ENCODE data around the gene GALNTL6.

GALNTL6 gene

DNA sequence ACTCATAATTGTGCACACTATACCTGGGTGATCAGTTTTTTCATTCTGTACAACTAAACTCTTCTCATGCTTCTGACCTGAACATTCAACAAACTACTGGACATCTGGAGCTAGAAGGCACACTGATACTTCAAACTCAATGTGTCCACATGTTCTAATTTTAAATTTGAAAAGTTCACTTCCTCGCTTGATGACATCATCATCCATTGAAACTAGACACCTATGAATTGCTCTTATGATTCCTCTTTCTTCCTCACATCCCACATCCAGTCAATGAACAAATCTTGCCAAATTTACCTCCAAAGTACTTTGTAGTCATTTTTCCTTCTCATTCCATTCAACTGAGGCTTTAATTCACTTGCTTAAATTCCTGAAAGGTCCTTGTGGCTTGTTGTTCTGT is 549.4 kb downstream of the GALNTL6 start:
- no peaks in the 10 kb centered on the region for H3K4me1 ChIP-seq (ENCODE audit: insufficient read depth, low read length, poor library complexity, severe bottlenecking)
- H2AFZ ChIP-seq (ENCODE audit: low read length), result no peak overlapping the region
- H3K9ac ChIP-seq (ENCODE audit: low read depth, low read length, poor library complexity, severe bottlenecking), result no peak overlapping the region
- no peaks in the 10 kb centered on the region for H4K20me1 ChIP-seq (ENCODE audit: insufficient read depth, low read length, poor library complexity, severe bottlenecking)
- H3K9me2 ChIP-seq (replicated peaks; ENCODE audit: low read depth, low read length), result no peaks in the 10 kb centered on the region
- no peak overlapping the region for H3K4me2 ChIP-seq (ENCODE audit: low read depth, low read length, poor library complexity, severe bottlenecking)
- H3F3A ChIP-seq (ENCODE audit: low read depth), result no peaks in the 10 kb centered on the region
- H3K9me3 ChIP-seq (ENCODE audit: insufficient read depth, low read depth, low read length), result no peaks in the 10 kb centered on the region
- no peaks in the 10 kb centered on the region for H3K79me2 ChIP-seq (ENCODE audit: insufficient read depth, low read length)
- TF ChIP-seq EZH2phosphoT487 (IDR thresholded peaks at IDR 0.05; ENCODE audit: borderline replicate concordance), result no peak
- no peaks in the 10 kb centered on the region for H3K27me3 ChIP-seq (ENCODE audit: insufficient read depth, low read length, poor library complexity, severe bottlenecking)
- no peak overlapping the region for H3K4me3 ChIP-seq (ENCODE audit: low read length, poor library complexity, severe bottlenecking)
- H3K36me3 ChIP-seq (ENCODE audit: insufficient read depth, low read length), result no peaks in the 10 kb centered on the region

DNA sequence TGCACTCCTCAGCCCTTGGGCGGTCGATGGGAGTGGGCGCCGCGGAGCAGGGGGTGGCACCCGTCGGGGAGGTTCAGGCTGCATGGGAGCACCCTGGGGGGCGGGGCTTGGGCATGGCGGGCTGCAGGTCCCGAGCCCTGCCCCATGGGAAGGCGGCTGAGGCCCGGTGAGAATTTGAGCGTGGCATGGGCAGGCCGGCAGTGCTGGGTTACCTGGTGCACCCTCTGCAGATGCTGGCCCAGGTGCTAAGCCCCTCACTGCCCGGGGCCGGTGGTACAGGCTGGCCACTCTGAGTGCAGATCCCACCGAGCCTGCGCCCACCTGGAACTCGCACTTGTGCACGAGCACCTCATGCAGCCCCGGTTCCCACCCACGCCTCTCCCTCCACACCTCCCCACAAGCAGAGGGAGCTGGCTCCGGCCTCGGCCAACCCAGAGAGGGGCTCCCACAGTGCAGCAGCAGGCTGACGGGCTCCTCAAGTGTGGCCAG is 556.3 kb downstream of the GALNTL6 start:
- no peaks in the 10 kb centered on the region for H3K9me3 ChIP-seq (ENCODE audit: insufficient read depth, low read depth, low read length)
- H3K36me3 ChIP-seq (ENCODE audit: insufficient read depth, low read length), result no peaks in the 10 kb centered on the region
- no peaks in the 10 kb centered on the region for H3K79me2 ChIP-seq (ENCODE audit: insufficient read depth, low read length)
- no peaks in the 10 kb centered on the region for H3K27me3 ChIP-seq (ENCODE audit: insufficient read depth, low read length, poor library complexity, severe bottlenecking)
- H2AFZ ChIP-seq (ENCODE audit: low read length), result no peak overlapping the region
- H3F3A ChIP-seq (ENCODE audit: low read depth), result no peaks in the 10 kb centered on the region
- H3K4me2 ChIP-seq (ENCODE audit: low read depth, low read length, poor library complexity, severe bottlenecking), result no peak overlapping the region
- H3K4me3 ChIP-seq (ENCODE audit: low read length, poor library complexity, severe bottlenecking), result no peak overlapping the region
- H3K9me2 ChIP-seq (replicated peaks; ENCODE audit: low read depth, low read length), result no peaks in the 10 kb centered on the region
- no peak for TF ChIP-seq EZH2phosphoT487 (IDR thresholded peaks at IDR 0.05; ENCODE audit: borderline replicate concordance)
- TF ChIP-seq, protein P1, sequence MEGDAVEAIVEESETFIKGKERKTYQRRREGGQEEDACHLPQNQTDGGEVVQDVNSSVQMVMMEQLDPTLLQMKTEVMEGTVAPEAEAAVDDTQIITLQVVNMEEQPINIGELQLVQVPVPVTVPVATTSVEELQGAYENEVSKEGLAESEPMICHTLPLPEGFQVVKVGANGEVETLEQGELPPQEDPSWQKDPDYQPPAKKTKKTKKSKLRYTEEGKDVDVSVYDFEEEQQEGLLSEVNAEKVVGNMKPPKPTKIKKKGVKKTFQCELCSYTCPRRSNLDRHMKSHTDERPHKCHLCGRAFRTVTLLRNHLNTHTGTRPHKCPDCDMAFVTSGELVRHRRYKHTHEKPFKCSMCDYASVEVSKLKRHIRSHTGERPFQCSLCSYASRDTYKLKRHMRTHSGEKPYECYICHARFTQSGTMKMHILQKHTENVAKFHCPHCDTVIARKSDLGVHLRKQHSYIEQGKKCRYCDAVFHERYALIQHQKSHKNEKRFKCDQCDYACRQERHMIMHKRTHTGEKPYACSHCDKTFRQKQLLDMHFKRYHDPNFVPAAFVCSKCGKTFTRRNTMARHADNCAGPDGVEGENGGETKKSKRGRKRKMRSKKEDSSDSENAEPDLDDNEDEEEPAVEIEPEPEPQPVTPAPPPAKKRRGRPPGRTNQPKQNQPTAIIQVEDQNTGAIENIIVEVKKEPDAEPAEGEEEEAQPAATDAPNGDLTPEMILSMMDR (conservative IDR thresholded peaks at IDR 0.05; ENCODE audit: low read length), result no peak
- H3K9ac ChIP-seq (ENCODE audit: low read depth, low read length, poor library complexity, severe bottlenecking), result no peak overlapping the region
- H4K20me1 ChIP-seq (ENCODE audit: insufficient read depth, low read length, poor library complexity, severe bottlenecking), result no peaks in the 10 kb centered on the region
- no peaks in the 10 kb centered on the region for H3K4me1 ChIP-seq (ENCODE audit: insufficient read depth, low read length, poor library complexity, severe bottlenecking)

DNA sequence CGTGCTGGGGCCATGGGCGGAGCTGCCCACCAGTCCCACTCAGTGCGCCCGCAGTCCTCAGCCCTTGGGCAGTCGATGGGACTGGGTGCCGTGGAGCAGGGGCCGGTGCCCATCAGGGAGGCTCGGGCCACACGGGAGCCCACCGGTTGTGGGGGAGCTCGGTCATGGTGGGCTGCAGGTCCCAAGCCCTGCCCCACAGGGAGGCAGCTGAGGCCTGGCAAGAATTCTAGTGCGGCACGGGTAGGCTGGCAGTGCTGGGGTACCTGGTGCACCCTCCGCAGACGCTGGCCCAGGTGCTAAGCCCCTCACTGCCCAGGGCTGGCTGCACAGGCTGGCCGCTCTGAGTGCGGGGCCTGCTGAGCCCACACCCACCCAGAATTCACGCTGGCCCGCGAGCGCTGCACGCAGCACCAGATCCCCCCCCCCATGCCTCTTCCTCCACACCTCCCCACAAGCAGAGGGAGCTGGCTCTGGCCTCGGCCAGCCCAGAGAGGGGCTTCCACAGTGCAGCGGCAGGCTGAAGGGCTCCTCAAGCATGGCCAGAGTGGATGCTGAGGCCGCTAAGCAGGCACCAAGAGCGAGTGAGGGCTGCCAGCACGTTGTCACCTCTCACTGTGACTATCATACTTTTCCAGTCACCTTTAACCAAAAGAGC is 564.4 kb downstream of the GALNTL6 start:
- H2AFZ ChIP-seq (ENCODE audit: low read length), result no peak overlapping the region
- no peaks in the 10 kb centered on the region for H3F3A ChIP-seq (ENCODE audit: low read depth)
- H3K4me3 ChIP-seq (ENCODE audit: low read length, poor library complexity, severe bottlenecking), result no peak overlapping the region
- no peaks in the 10 kb centered on the region for H3K4me1 ChIP-seq (ENCODE audit: insufficient read depth, low read length, poor library complexity, severe bottlenecking)
- H3K4me2 ChIP-seq (ENCODE audit: low read depth, low read length, poor library complexity, severe bottlenecking), result no peak overlapping the region
- H3K36me3 ChIP-seq (ENCODE audit: insufficient read depth, low read length), result no peaks in the 10 kb centered on the region
- H3K9me3 ChIP-seq (ENCODE audit: insufficient read depth, low read depth, low read length), result no peaks in the 10 kb centered on the region
- no peaks in the 10 kb centered on the region for H3K9me2 ChIP-seq (replicated peaks; ENCODE audit: low read depth, low read length)
- H3K9ac ChIP-seq (ENCODE audit: low read depth, low read length, poor library complexity, severe bottlenecking), result no peak overlapping the region
- no peaks in the 10 kb centered on the region for H3K79me2 ChIP-seq (ENCODE audit: insufficient read depth, low read length)
- H3K27me3 ChIP-seq (ENCODE audit: insufficient read depth, low read length, poor library complexity, severe bottlenecking), result no peaks in the 10 kb centered on the region
- TF ChIP-seq, protein P1 (conservative IDR thresholded peaks at IDR 0.05; ENCODE audit: low read length), result no peak
- no peak for TF ChIP-seq EZH2phosphoT487 (IDR thresholded peaks at IDR 0.05; ENCODE audit: borderline replicate concordance)
- H4K20me1 ChIP-seq (ENCODE audit: insufficient read depth, low read length, poor library complexity, severe bottlenecking), result no peaks in the 10 kb centered on the region

DNA sequence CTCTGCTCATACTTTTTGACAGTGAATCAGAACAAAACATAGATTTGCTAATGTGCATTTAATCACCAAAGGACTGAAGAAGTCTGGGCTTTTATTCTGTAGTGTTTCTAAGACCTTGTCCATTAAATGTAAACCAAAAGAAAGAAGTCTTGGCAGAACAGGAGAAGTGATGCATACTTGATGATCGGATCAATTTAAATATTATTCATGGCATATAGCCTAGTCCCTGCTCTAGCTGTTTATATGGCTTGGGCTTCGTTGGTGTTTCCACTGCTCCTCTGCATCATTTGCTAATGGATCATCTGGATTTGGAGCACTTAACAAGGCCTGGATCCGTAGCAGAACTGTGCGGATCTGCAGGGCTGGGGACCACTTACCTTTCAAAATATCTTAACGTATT is 566.6 kb downstream of the GALNTL6 start:
- Histone ChIP-seq H3K9me3 (ENCODE audit: insufficient read depth, low read depth, low read length) (no peaks in the 10 kb centered on the region), H3F3A (ENCODE audit: low read depth) (no peaks in the 10 kb centered on the region), H2AFZ (ENCODE audit: low read length) (no peak overlapping the region), H3K4me1 (ENCODE audit: insufficient read depth, low read length, poor library complexity, severe bottlenecking) (no peaks in the 10 kb centered on the region), H3K36me3 (ENCODE audit: insufficient read depth, low read length) (no peaks in the 10 kb centered on the region), H3K79me2 (ENCODE audit: insufficient read depth, low read length) (no peaks in the 10 kb centered on the region), H4K20me1 (ENCODE audit: insufficient read depth, low read length, poor library complexity, severe bottlenecking) (no peaks in the 10 kb centered on the region), H3K9me2 (replicated peaks; ENCODE audit: low read depth, low read length) (no peaks in the 10 kb centered on the region), H3K4me3 (ENCODE audit: low read length, poor library complexity, severe bottlenecking) (no peak overlapping the region), H3K4me2 (ENCODE audit: low read depth, low read length, poor library complexity, severe bottlenecking) (no peak overlapping the region), H3K9ac (ENCODE audit: low read depth, low read length, poor library complexity, severe bottlenecking) (no peak overlapping the region), H3K27me3 (ENCODE audit: insufficient read depth, low read length, poor library complexity, severe bottlenecking) (no peaks in the 10 kb centered on the region)
- no peak for TF ChIP-seq EZH2phosphoT487 (IDR thresholded peaks at IDR 0.05; ENCODE audit: borderline replicate concordance)
- TF ChIP-seq, protein P1 (conservative IDR thresholded peaks at IDR 0.05; ENCODE audit: low read length), result no peak
